ENCODE results near the gene ANAPC4.

The ANAPC4 gene

GRCh38 chr4:25439918-25440477 lies 62.9 kb downstream of the ANAPC4 start:
- DNase-seq, result peak in 1 of 2 experiments; percentile 4

DNA sequence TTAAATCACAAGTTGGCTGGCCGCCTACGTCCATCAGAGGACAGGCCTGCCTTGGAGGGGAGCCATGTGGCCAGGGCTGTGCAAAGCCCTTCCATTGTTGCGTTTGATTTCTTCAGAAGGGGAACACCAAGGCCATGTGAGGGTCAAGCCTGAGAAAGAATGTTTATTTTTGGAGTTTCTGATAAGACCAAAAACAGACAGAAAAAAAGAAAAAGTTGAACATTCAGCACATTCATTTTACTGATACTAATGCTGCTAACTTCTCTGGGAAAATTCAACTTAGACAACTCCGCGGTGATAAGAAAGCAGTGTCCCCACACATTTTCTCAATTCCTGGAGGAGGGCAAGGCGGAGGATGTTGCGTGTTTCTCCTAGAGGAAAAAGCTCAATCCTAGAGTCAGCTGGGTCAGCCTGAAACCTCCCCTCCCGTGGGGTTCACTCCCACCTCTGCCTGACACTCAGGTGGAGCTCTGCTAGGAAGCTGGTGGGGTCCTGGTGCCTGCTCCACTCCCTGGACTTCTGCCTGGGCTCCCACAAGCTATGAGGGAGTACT lies 63.5 kb downstream of the ANAPC4 start:
- DNase-seq, result no peak

GRCh38 chr4:25441519-25442117 lies 64.6 kb downstream of the ANAPC4 start:
- no peak for DNase-seq

DNA sequence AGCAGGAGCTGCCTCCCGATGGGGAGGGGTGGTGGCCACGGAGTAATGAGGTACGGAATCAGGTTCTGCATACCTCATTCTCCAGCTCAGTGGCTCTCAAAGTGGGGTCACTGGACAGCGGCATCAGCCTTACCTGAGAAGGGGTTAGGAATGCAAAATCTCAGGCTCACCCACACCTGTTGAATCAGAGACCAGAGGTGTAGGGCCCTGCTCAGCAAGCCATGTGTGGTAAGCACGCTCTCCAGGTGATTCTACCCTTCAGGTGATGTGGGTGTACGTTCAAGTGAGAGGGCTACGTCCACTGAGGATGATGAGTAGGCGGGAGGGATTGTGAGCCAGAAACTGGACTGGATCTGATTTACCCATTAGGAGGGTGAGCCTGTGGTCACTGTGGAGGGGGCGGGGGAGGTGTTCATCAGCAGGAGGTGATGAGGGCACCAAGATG lies 65.8 kb downstream of the ANAPC4 start:
- no peak for DNase-seq

DNA sequence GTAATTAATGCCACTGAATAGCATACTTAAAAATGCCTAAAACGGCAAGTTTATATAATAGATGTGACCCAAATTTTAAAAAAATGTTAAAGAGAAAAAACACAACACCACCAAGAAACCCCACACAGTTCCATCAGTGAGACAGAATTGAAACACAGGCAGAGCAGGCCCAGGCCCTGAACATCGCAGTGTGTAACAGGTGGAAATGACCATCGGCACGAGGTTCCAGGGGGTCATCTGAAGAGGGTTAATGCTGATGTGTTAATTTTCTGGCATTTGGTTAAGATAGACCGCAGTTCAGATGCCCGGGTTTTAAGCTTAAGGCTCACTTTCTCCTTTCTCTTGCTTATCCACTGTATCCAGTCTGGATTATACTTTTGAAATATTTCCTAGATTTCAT lies 66.8 kb downstream of the ANAPC4 start:
- DNase-seq, result no peak

DNA sequence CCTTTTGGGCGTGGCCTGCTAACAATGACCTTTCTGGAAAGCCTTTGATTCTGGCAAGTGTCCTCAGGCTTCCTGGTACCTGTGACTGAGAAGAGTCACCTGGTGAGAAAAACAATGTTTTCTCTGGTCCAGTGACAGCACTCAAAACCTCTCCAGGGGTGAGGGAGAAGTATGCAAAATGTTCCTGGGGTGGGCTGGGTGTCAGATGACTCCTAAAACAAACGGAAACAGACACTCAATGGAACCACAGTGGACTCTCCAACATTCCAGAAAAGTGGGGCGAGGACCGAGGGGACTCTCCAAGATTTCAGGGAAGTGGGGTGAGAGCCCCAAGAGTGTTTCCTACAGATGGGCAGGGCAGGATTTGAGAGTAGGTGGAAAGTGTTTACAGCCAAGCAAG lies 69.5 kb downstream of the ANAPC4 start:
- DNase-seq, result no peak

- DNase-seq, result no peak
Observed at GRCh38 chr4:25448379-25449109, 71.5 kb downstream of the ANAPC4 start.

- DNase-seq, result no peak
Observed at GRCh38 chr4:25449270-25449669, 72.2 kb downstream of the ANAPC4 start.

- no peak for DNase-seq
Observed at GRCh38 chr4:25449688-25450087, 72.6 kb downstream of the ANAPC4 start.

GRCh38 chr4:25450491-25450901 lies 73.4 kb downstream of the ANAPC4 start:
- DNase-seq, result no peak

GRCh38 chr4:25451676-25452075 lies 74.6 kb downstream of the ANAPC4 start:
- no peak for DNase-seq

- DNase-seq, result no peak
Observed at GRCh38 chr4:25452081-25452480, 75.0 kb downstream of the ANAPC4 start.

GRCh38 chr4:25454476-25454875 lies 77.4 kb downstream of the ANAPC4 start:
- no peak for DNase-seq

GRCh38 chr4:25457053-25457715 lies 80.1 kb downstream of the ANAPC4 start:
- DNase-seq, result no peak

DNA sequence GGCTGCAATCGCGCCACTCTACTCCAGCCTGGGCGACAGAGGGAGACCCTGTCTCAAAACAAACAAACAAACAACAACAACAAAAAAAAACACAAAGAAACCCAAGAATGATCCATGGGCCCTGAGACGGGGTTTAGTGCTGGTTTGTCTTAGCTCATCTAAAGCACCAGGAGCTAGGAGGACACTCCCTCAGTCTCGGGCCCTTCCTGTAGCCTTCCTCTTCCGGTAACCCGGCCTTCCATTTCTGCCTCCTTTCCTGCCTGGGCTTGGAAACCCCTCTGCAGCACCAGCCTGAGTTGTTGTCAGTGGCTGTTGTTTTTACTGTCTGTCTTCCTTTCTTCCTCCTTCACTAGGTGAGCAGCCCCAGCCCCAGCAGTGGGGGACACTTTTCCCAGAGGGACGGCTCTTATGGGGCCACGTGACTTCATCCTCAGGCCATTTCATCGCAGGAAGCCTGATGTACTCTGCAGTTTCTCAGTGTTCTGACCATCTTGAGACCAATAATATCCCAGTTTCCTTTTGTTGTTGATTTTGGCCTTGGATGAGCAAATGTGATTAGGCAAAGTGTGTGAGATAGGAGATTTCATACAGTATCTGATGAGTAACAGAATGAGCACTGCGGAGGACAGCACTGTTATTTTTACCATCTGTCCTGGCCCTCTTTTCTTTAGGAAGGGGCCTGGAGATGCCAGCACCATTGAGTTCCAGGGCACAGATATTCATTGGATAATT lies 90.1 kb downstream of the ANAPC4 start:
- DNase-seq, result no peak

- DNase-seq, result no peak
Observed at GRCh38 chr4:25467843-25468242, 90.8 kb downstream of the ANAPC4 start.

All from stimulated activated CD4-positive, alpha-beta T cell treated with anti-CD3 and anti-CD28 coated beads, Interleukin-4, amount 100 ng/mL, for 4 hours (primary cell).